ENCODE measurements around the gene PHIP. TPM values are rescaled to one million over a fixed set of nuclear protein-coding genes. Genes with fewer than 3 reads are reported as not detected.

The PHIP gene
- 3.9 to 7.1 TPM (median 5.5 TPM) in 5 replicates for total RNA-seq (2022; extraction: Qiagen RNA extraction; ENCODE audit: low read depth)

GRCh38 chr6:79078075-79078969 is at the start of gene PHIP:
PHIP (minus strand) TSS chr6:79078254; CDS start chr6:79078068, 186 bp downstream.

Other genes with a start within 250 kb of the PHIP start
- 0.61 to 0.76 TPM (median 0.71 TPM) in 5 replicates for gene IRAK1BP1, start 210.7 kb downstream of the PHIP start, total RNA-seq (2022; extraction: Qiagen RNA extraction; ENCODE audit: low read depth)
- 48.3 to 69.3 TPM (median 64.2 TPM) in 5 replicates for gene HMGN3, start 156.4 kb upstream of the PHIP start, total RNA-seq (2022; extraction: Qiagen RNA extraction; ENCODE audit: low read depth)

All from A549 treated with CpdA at 1 μM for 4 hours (cell line).